ENCODE measurements around the gene GNG8.

GRCh38 chr19:46622118-46622446, 13.9 kb downstream of the GNG8 start:
- TF ChIP-seq, protein P1, sequence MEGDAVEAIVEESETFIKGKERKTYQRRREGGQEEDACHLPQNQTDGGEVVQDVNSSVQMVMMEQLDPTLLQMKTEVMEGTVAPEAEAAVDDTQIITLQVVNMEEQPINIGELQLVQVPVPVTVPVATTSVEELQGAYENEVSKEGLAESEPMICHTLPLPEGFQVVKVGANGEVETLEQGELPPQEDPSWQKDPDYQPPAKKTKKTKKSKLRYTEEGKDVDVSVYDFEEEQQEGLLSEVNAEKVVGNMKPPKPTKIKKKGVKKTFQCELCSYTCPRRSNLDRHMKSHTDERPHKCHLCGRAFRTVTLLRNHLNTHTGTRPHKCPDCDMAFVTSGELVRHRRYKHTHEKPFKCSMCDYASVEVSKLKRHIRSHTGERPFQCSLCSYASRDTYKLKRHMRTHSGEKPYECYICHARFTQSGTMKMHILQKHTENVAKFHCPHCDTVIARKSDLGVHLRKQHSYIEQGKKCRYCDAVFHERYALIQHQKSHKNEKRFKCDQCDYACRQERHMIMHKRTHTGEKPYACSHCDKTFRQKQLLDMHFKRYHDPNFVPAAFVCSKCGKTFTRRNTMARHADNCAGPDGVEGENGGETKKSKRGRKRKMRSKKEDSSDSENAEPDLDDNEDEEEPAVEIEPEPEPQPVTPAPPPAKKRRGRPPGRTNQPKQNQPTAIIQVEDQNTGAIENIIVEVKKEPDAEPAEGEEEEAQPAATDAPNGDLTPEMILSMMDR (IDR thresholded peaks at IDR 0.05; ENCODE audit: low read depth, low read length): no peak
- TF ChIP-seq EZH2phosphoT487 (IDR thresholded peaks at IDR 0.05; ENCODE audit: low read depth): no peak

Measured in OCI-LY3 (cell line).